HEK293 (cell line): ENCODE results near the gene ZNF684.
A peak's percentile ranks its signal among the peaks of the same experiment; 100 is the strongest.

ENCODE experiments used
- CTCF ChIA-PET: fragments of 350-600 bp; formaldehyde crosslinking; extraction: SDS; loops from one replicate; lab custom pipeline; 2021; ENCODE audit warnings: antibody characterized with exemption; lab: Yijun Ruan, JAX
- POLR2A ChIA-PET: fragments of 300-600 bp; formaldehyde crosslinking; extraction: SDS; loops from one replicate; lab custom pipeline; 2020; ENCODE audit warnings: antibody characterized with exemption, inconsistent platforms; lab: Yijun Ruan, JAX
- H3K27ac ChIP-seq: fragments of 200-500 bp; sonication (Bioruptor generic); 2 replicates; pipeline ENCODE4 v1.5.1; 2014; ENCODE audit warnings: low read depth, low read length, control low read depth, inconsistent platforms; ENCODE audit errors: extremely low read depth
- H3K36me3 ChIP-seq, 2 experiments: fragments of 200-500 bp in 1 of 2; sonication (Bioruptor generic) in 1 of 2; 1 replicate in 1 of 2; 2 replicates in 1 of 2; pipeline ENCODE4 v1.5.1; 2014 to 2017; ENCODE audit warnings: inconsistent platforms in 2 of 2, low read length in 2 of 2; ENCODE audit not compliant: control insufficient read depth in 2 of 2, insufficient read depth in 1 of 2
- H3K4me1 ChIP-seq: fragments of 200-500 bp; sonication (Bioruptor generic); 2 replicates; pipeline ENCODE4 v1.5.1; 2014; ENCODE audit warnings: mild to moderate bottlenecking, low read length, inconsistent platforms; ENCODE audit not compliant: control insufficient read depth, insufficient read depth
- H3K4me3 ChIP-seq: 2 replicates; pipeline ENCODE4 v1.5.1; 2011; ENCODE audit warnings: low read depth, mild to moderate bottlenecking, control low read depth, low read length, moderate library complexity
- H3K9me3 ChIP-seq: fragments of 200-500 bp; sonication (Bioruptor generic); 2 replicates; pipeline ENCODE4 v1.5.1; 2014; ENCODE audit warnings: low read depth, low read length, inconsistent platforms; ENCODE audit not compliant: control insufficient read depth, insufficient read depth
- PRDM10 ChIP-seq: fragments of 450-650 bp; formaldehyde crosslinking; IDR thresholded peaks from 2 replicates; pipeline ENCODE4 v1.5.1; 2016; ENCODE audit warnings: missing biosample characterization, missing genetic modification characterization
- PRDM4 ChIP-seq: fragments of 450-650 bp; formaldehyde crosslinking; IDR thresholded peaks from 2 replicates; pipeline ENCODE4 v1.5.1; 2017; ENCODE audit warnings: missing biosample characterization, missing genetic modification characterization
- PRDM6 ChIP-seq: fragments of 450-650 bp; formaldehyde crosslinking; IDR thresholded peaks from 2 replicates; pipeline ENCODE4 v1.5.1; 2017; ENCODE audit warnings: missing biosample characterization, missing genetic modification characterization
- REST ChIP-seq: fragments of 450-650 bp; formaldehyde crosslinking; IDR thresholded peaks from 2 replicates; pipeline ENCODE4 v1.5.1; 2016; ENCODE audit warnings: missing biosample characterization, missing genetic modification characterization
- TCF7L2 ChIP-seq: IDR thresholded peaks from 2 replicates; pipeline ENCODE4 v1.6.1; 2011; ENCODE audit warnings: low read depth, mild to moderate bottlenecking, inconsistent platforms, low read length, moderate library complexity, borderline replicate concordance
- ZBTB26 ChIP-seq: fragments of 450-650 bp; formaldehyde crosslinking; optimal IDR thresholded peaks from 2 replicates; pipeline ENCODE3; 2016; ENCODE audit warnings: missing biosample characterization, mild to moderate bottlenecking, missing genetic modification characterization
- ZBTB48 ChIP-seq: fragments of 450-650 bp; formaldehyde crosslinking; IDR thresholded peaks from 2 replicates; pipeline ENCODE4 v1.5.1; 2016; ENCODE audit warnings: missing biosample characterization, missing genetic modification characterization
- ZNF132 ChIP-seq: fragments of 450-650 bp; formaldehyde crosslinking; IDR thresholded peaks from 2 replicates; pipeline ENCODE4 v1.5.1; 2017; ENCODE audit warnings: missing biosample characterization, missing genetic modification characterization, borderline replicate concordance
- ZNF133 ChIP-seq: fragments of 450-650 bp; formaldehyde crosslinking; IDR thresholded peaks from 2 replicates; pipeline ENCODE4 v1.5.1; 2016; ENCODE audit warnings: missing biosample characterization, missing genetic modification characterization
- ZNF148 ChIP-seq: fragments of 450-650 bp; formaldehyde crosslinking; IDR thresholded peaks from 2 replicates; pipeline ENCODE4 v1.5.0; 2017; ENCODE audit warnings: missing biosample characterization, missing genetic modification characterization, borderline replicate concordance
- ZNF366 ChIP-seq: fragments of 450-650 bp; formaldehyde crosslinking; conservative IDR thresholded peaks from 2 replicates; pipeline ENCODE4 v1.5.1; 2016; ENCODE audit warnings: missing biosample characterization, missing genetic modification characterization
- ZNF501 ChIP-seq: fragments of 450-650 bp; formaldehyde crosslinking; IDR thresholded peaks from 2 replicates; pipeline ENCODE4 v1.5.1; 2016; ENCODE audit warnings: missing biosample characterization, missing genetic modification characterization
- ZNF585B ChIP-seq: fragments of 450-650 bp; formaldehyde crosslinking; IDR thresholded peaks from 2 replicates; pipeline ENCODE4 v1.5.1; 2016; ENCODE audit warnings: missing biosample characterization, missing genetic modification characterization
- ZNF654 ChIP-seq: fragments of 450-650 bp; formaldehyde crosslinking; IDR thresholded peaks from 2 replicates; pipeline ENCODE4 v1.5.1; 2016; ENCODE audit warnings: low read depth, missing biosample characterization, missing genetic modification characterization
- ZNF670 ChIP-seq: fragments of 450-650 bp; formaldehyde crosslinking; IDR thresholded peaks from 2 replicates; pipeline ENCODE4 v1.5.1; 2016; ENCODE audit warnings: missing biosample characterization, missing genetic modification characterization, low read depth
- ZNF776 ChIP-seq: fragments of 450-650 bp; formaldehyde crosslinking; IDR thresholded peaks from 2 replicates; pipeline ENCODE4 v1.5.0; 2017; ENCODE audit warnings: missing biosample characterization, missing genetic modification characterization, borderline replicate concordance
- ZNF843 ChIP-seq: fragments of 450-650 bp; formaldehyde crosslinking; IDR thresholded peaks from 2 replicates; pipeline ENCODE4 v1.5.1; 2016; ENCODE audit warnings: missing biosample characterization, missing genetic modification characterization

The ZNF684 gene

GRCh38 chr1:40532062-40532389 lies 589 bp downstream of the ZNF684 start:
- H3K4me1 ChIP-seq, result no peaks in the 10 kb centered on the region
- TF ChIP-seq ZNF585B (tag by site-specific recombination) (no peak), ZNF366 (tag by site-specific recombination) (no peak), ZNF843 (tag by site-specific recombination) (no peak), ZNF501 (tag by site-specific recombination) (no peak), REST (tag by site-specific recombination) (no peak), ZNF776 (tag by site-specific recombination) (no peak), TCF7L2 (no peak), PRDM4 (tag by site-specific recombination) (0 out of 2 replicates have a peak, but pooled peaks have one; percentile 30), ZBTB48 (tag by site-specific recombination) (0 out of 2 replicates have a peak, but pooled peaks have one; percentile 21), ZNF148 (tag by site-specific recombination) (no peak)
- peaks cover 4 to 13% of the 10 kb centered on the region in 2 experiments; a peak in 2 of 3 replicates for H3K36me3 ChIP-seq
- CTCF ChIA-PET, result interaction anchor here (0.6 to 1.8 kb wide), 29 partner anchors 9 to 1525 kb away, joined by 3 to 16 read pairs (median 4); partner anchors contain the start of genes EXO5, PPT1 and ZFP69B
- H3K4me3 ChIP-seq, result peak overlapping the region; percentile 66
- POLR2A ChIA-PET, result interaction anchor here (0.6 to 2.4 kb wide), 11 partner anchors 20 to 447 kb away, joined by 3 to 17 read pairs (median 4); partner anchors contain the start of genes CTPS1, EXO5, NFYC and ZFP69
- no peaks in the 10 kb centered on the region for H3K9me3 ChIP-seq
- H3K27ac ChIP-seq, result peak overlapping the region; percentile 38; the same call in 1 of the 2 replicates

- H3K4me1 ChIP-seq, result no peaks in the 10 kb centered on the region
- ChIA-PET POLR2A (interaction anchor here (1.0 to 2.4 kb wide), 3 partner anchors 24 to 159 kb away, joined by 4 to 17 read pairs (median 17); partner anchors contain the start of genes EXO5, NFYC and ZFP69B), CTCF (interaction anchor here (0.6 to 1.8 kb wide), 38 partner anchors 8 to 743 kb away, joined by 3 to 16 read pairs (median 4); partner anchors contain the start of genes EXO5 and ZFP69B)
- no peak overlapping the region for H3K27ac ChIP-seq
- H3K9me3 ChIP-seq, result no peaks in the 10 kb centered on the region
- H3K36me3 ChIP-seq, result peaks cover 4 to 13% of the 10 kb centered on the region in 2 experiments; a peak in 2 of 3 replicates
- H3K4me3 ChIP-seq, result no peak overlapping the region
- TF ChIP-seq ZNF132, result no peak
- TF ChIP-seq PRDM6 (tag by site-specific recombination), result no peak
- peak; percentile 30 for TF ChIP-seq ZNF654 (tag by site-specific recombination)
- TF ChIP-seq ZNF670 (tag by site-specific recombination), result no peak
- 0 out of 2 replicates have a peak, but pooled peaks have one; percentile 15 for TF ChIP-seq ZNF366 (tag by site-specific recombination)
- peak; percentile 19; the same call in 1 of the 2 replicates for TF ChIP-seq PRDM10 (tag by site-specific recombination)
- no peak for TF ChIP-seq ZNF133 (tag by site-specific recombination)
- no peak for TF ChIP-seq ZBTB26 (tag by site-specific recombination)
Observed at GRCh38 chr1:40532844-40533424, 1.5 kb downstream of the ZNF684 start.
